Activated CD4-positive, alpha-beta T cell treated with anti-CD3 and anti-CD28 coated beads, Interleukin-2, amount 50 U/mL, for 16 hours (primary cell): ENCODE data around the gene PIM1.
"Not testable (repeated sequence)": the region's sequence is repeated elsewhere in the genome, so short reads cannot be mapped to it uniquely, and the experiment has no call there.

Source experiments
- DNase-seq: peaks from one replicate; pipeline ENCODE4 v3.0.0-alpha.2; 2020

The PIM1 gene

GRCh38 chr6:37171970-37172812, 2.2 kb downstream of the PIM1 start:
- peak; percentile 95 for DNase-seq

- DNase-seq: no peak
Observed at GRCh38 chr6:37172912-37173492, 3.0 kb downstream of the PIM1 start.

- DNase-seq: peak; percentile 60
Observed at GRCh38 chr6:37173493-37174195, 3.7 kb downstream of the PIM1 start.

- no peak for DNase-seq
Observed at GRCh38 chr6:37174196-37174514, 4.2 kb downstream of the PIM1 start.

- DNase-seq: no peak
Observed at GRCh38 chr6:37174515-37175331, 4.8 kb downstream of the PIM1 start.

GRCh38 chr6:37175332-37176267, 5.6 kb downstream of the PIM1 start:
- no peak for DNase-seq

- no peak for DNase-seq
Observed at GRCh38 chr6:37176268-37177076, 6.5 kb downstream of the PIM1 start.

GRCh38 chr6:37177077-37177934, 7.4 kb downstream of the PIM1 start:
- DNase-seq: no peak

GRCh38 chr6:37177935-37178517, 8.1 kb downstream of the PIM1 start:
- no peak for DNase-seq

- DNase-seq: no peak
Observed at GRCh38 chr6:37180075-37180474, 10.1 kb downstream of the PIM1 start.

- DNase-seq: not testable (repeated sequence)
Observed at GRCh38 chr6:37180610-37181009, 10.7 kb downstream of the PIM1 start.

GRCh38 chr6:37182736-37183590, 13.0 kb downstream of the PIM1 start:
- DNase-seq: peak; percentile 93

- DNase-seq: not testable (repeated sequence)
Observed at GRCh38 chr6:37185949-37186720, 16.2 kb downstream of the PIM1 start.

GRCh38 chr6:37187321-37188022, 17.5 kb downstream of the PIM1 start:
- DNase-seq: no peak

GRCh38 chr6:37188962-37189510, 19.1 kb downstream of the PIM1 start:
- DNase-seq: no peak

- DNase-seq: no peak
Observed at GRCh38 chr6:37190159-37190535, 20.2 kb downstream of the PIM1 start.

- DNase-seq: no peak
Observed at GRCh38 chr6:37192666-37193065, 22.7 kb downstream of the PIM1 start.
